ENCODE measurements around the gene KLHL35. TPM values are rescaled to one million over a fixed set of nuclear protein-coding genes. Genes with fewer than 3 reads are reported as not detected.

KLHL35 gene
- total and polyA plus RNA-seq, 3 donors from 2014 or later = 15.4 to 58.2 (median 51.2) TPM

GRCh38 chr11:75434886-75435570 lies 2.0 kb upstream of the KLHL35 start:
- TF ChIP-seq CTCF (IDR thresholded peaks at IDR 0.05) (no peak), POLR2A (IDR thresholded peaks at IDR 0.05) (no peak)
- WGBS, 2 donors = 80 to 96% methylated on average over 2 to 12 of the region's 12 CpGs
- no peaks in the 10 kb centered on the region for H3K4me1 ChIP-seq
- no peaks in the 10 kb centered on the region for H3K9me3 ChIP-seq
- no peaks in the 10 kb centered on the region for H3K36me3 ChIP-seq (ENCODE audit: low read depth, missing control alignments)
- no peaks in the 10 kb centered on the region for H3K27me3 ChIP-seq
- H3K27ac ChIP-seq = no peak overlapping the region
- DNase-seq = no peak
- intact Hi-C loops (cut with DNase I; ENCODE audit: low total_unique reads) = no loop called here
- H3K4me3 ChIP-seq = no peak overlapping the region

- no peak for DNase-seq
- WGBS, 2 donors = 90 to 92% methylated on average over 2 to 4 of the region's 4 CpGs
- no peaks in the 10 kb centered on the region for H3K27me3 ChIP-seq
- H3K36me3 ChIP-seq (ENCODE audit: low read depth, missing control alignments) = no peaks in the 10 kb centered on the region
- no peak overlapping the region for H3K27ac ChIP-seq
- TF ChIP-seq POLR2A (IDR thresholded peaks at IDR 0.05) (no peak), CTCF (IDR thresholded peaks at IDR 0.05) (no peak)
- no peaks in the 10 kb centered on the region for H3K9me3 ChIP-seq
- no peaks in the 10 kb centered on the region for H3K4me1 ChIP-seq
- H3K4me3 ChIP-seq = no peak overlapping the region
- intact Hi-C loops (cut with DNase I; ENCODE audit: low total_unique reads) = no loop called here
These were observed 1.0 kb upstream of the KLHL35 start for GRCh38 chr11:75434051-75434450.

- no peaks in the 10 kb centered on the region for H3K9me3 ChIP-seq
- WGBS, 2 donors = 85 to 87% methylated on average over 5 to 6 of the region's 6 CpGs
- no peak for TF ChIP-seq POLR2A (IDR thresholded peaks at IDR 0.05)
- TF ChIP-seq CTCF (IDR thresholded peaks at IDR 0.05) = no peak
- H3K27me3 ChIP-seq = no peaks in the 10 kb centered on the region
- no peak for DNase-seq
- intact Hi-C loops (cut with DNase I; ENCODE audit: low total_unique reads) = no loop called here
- no peak overlapping the region for H3K4me3 ChIP-seq
- H3K36me3 ChIP-seq (ENCODE audit: low read depth, missing control alignments) = no peaks in the 10 kb centered on the region
- no peak overlapping the region for H3K27ac ChIP-seq
- H3K4me1 ChIP-seq = no peaks in the 10 kb centered on the region
These were observed 440 bp upstream of the KLHL35 start for GRCh38 chr11:75433443-75433842.

- Histone ChIP-seq H3K27ac (no peak overlapping the region), H3K4me1 (no peaks in the 10 kb centered on the region), H3K4me3 (no peak overlapping the region), H3K27me3 (no peaks in the 10 kb centered on the region), H3K9me3 (no peaks in the 10 kb centered on the region), H3K36me3 (ENCODE audit: low read depth, missing control alignments) (no peaks in the 10 kb centered on the region)
- intact Hi-C loops (cut with DNase I; ENCODE audit: low total_unique reads) = no loop called here
- 32 to 57% methylated on average over 15 to 16 of the region's 16 CpGs for WGBS, 2 donors
- TF ChIP-seq CTCF (IDR thresholded peaks at IDR 0.05) = no peak
- no peak for TF ChIP-seq POLR2A (IDR thresholded peaks at IDR 0.05)
- no peak for DNase-seq
These were observed 1.2 kb downstream of the KLHL35 start for GRCh38 chr11:75431533-75432525.
